ENCODE data around the gene USH2A. TPM values are rescaled to one million over a fixed set of nuclear protein-coding genes. Genes with fewer than 3 reads are reported as not detected.

The USH2A gene
- total and polyA plus RNA-seq, 12 donors, result 0.03 to 1.9 (median 0.16) TPM; not detected in 3

- TF ChIP-seq CTCF (IDR thresholded peaks at IDR 0.05) (no peak), POLR2A (IDR thresholded peaks at IDR 0.05) (no peak)
These were observed 678.8 kb downstream of the USH2A start for GRCh38 chr1:215744419-215744818.

GRCh38 chr1:215739025-215739424 lies 684.2 kb downstream of the USH2A start:
- Histone ChIP-seq H3K9me3 (replicated peaks in 1 of 3) (no peaks in the 10 kb centered on the region), H3K27me3 (no peaks in the 10 kb centered on the region), H3K27ac (no peak overlapping the region), H3K4me3 (no peak overlapping the region), H3K36me3 (replicated peaks in 1 of 2) (no peaks in the 10 kb centered on the region), H3K4me1 (replicated peaks in 1 of 2) (no peaks in the 10 kb centered on the region)
- TF ChIP-seq POLR2A (IDR thresholded peaks at IDR 0.05) (no peak), CTCF (IDR thresholded peaks at IDR 0.05) (no peak)
- intact Hi-C loops (cut with DNase I), result no loop called here
- WGBS, 4 donors, result 83 to 85% (median 84%) methylated on average over 3 of the region's 3 CpGs
- no peak for DNase-seq

More at GRCh38 chr1:215744419-215744818, 678.8 kb downstream of the USH2A start:
- Histone ChIP-seq H3K4me3 (no peak overlapping the region), H3K9me3 (replicated peaks in 1 of 3) (no peaks in the 10 kb centered on the region), H3K27me3 (no peaks in the 10 kb centered on the region), H3K36me3 (replicated peaks in 1 of 2) (no peaks in the 10 kb centered on the region), H3K4me1 (replicated peaks in 1 of 2) (no peaks in the 10 kb centered on the region), H3K27ac (no peak overlapping the region)
- WGBS, 4 donors, result 67 to 79% (median 74%) methylated on average over 1 of the region's 1 CpG
- intact Hi-C loops (cut with DNase I), result no loop called here
- no peak for DNase-seq

- Histone ChIP-seq H3K36me3 (replicated peaks in 1 of 2) (no peaks in the 10 kb centered on the region), H3K27me3 (no peaks in the 10 kb centered on the region), H3K27ac (no peak overlapping the region), H3K9me3 (replicated peaks in 1 of 3) (no peaks in the 10 kb centered on the region), H3K4me3 (no peak overlapping the region), H3K4me1 (replicated peaks in 1 of 2) (no peaks in the 10 kb centered on the region)
- intact Hi-C loops (cut with DNase I), result no loop called here
- no peak for DNase-seq
- TF ChIP-seq CTCF (IDR thresholded peaks at IDR 0.05), result no peak
- TF ChIP-seq POLR2A (IDR thresholded peaks at IDR 0.05), result no peak
These were observed 691.5 kb downstream of the USH2A start for GRCh38 chr1:215731699-215732098.

GRCh38 chr1:215730600-215730999 lies 692.6 kb downstream of the USH2A start:
- no peaks in the 10 kb centered on the region for H3K27me3 ChIP-seq
- TF ChIP-seq POLR2A (IDR thresholded peaks at IDR 0.05) (no peak), CTCF (IDR thresholded peaks at IDR 0.05) (no peak)
- intact Hi-C loops (cut with DNase I), result no loop called here
- H3K36me3 ChIP-seq (replicated peaks in 1 of 2), result no peaks in the 10 kb centered on the region
- WGBS, 4 donors, result 84 to 88% (median 84%) methylated on average over 3 of the region's 3 CpGs
- no peaks in the 10 kb centered on the region for H3K4me1 ChIP-seq (replicated peaks in 1 of 2)
- no peak overlapping the region for H3K27ac ChIP-seq
- no peak overlapping the region for H3K4me3 ChIP-seq
- no peak for DNase-seq
- H3K9me3 ChIP-seq (replicated peaks in 1 of 3), result no peaks in the 10 kb centered on the region

All from adrenal gland (tissue), 12 donors.